Liver (tissue), 9 donors: Measurements from ENCODE around the gene PEAK1. TPM values are rescaled to one million over a fixed set of nuclear protein-coding genes. Genes with fewer than 3 reads are reported as not detected.

Experiments
- DNase-seq: peaks from one replicate; pipeline ENCODE4 v3.0.0-alpha.2; 2017; ENCODE audit warnings: low spot score
- H3K27ac ChIP-seq, 2 donors: one replicate each; pipeline ENCODE4 v1.7.0; 2013; ENCODE audit warnings: inconsistent platforms in 2 of 2, low read length in 2 of 2, control low read depth in 1 of 2, low read depth in 1 of 2, mild to moderate bottlenecking in 1 of 2
- H3K27me3 ChIP-seq, 4 donors: one replicate each; pipeline versions ENCODE4 v1.6.1 to v1.7.0; 2013; ENCODE audit warnings: low read length in 3 of 4, inconsistent platforms in 1 of 4, mild to moderate bottlenecking in 1 of 4, moderate library complexity in 1 of 4; ENCODE audit not compliant: control insufficient read depth in 4 of 4, insufficient read depth in 4 of 4
- H3K36me3 ChIP-seq, 4 donors: one replicate each; pipeline versions ENCODE4 v1.6.1 to v1.7.0; 2013; ENCODE audit warnings: low read length in 3 of 4, mild to moderate bottlenecking in 3 of 4, low read depth in 1 of 4, moderate library complexity in 1 of 4; ENCODE audit not compliant: control insufficient read depth in 4 of 4, insufficient read depth in 3 of 4
- H3K4me1 ChIP-seq, 4 donors: one replicate each; pipeline versions ENCODE4 v1.6.1 to v1.7.0; 2013; ENCODE audit warnings: low read length in 3 of 4, mild to moderate bottlenecking in 3 of 4, moderate library complexity in 1 of 4; ENCODE audit not compliant: control insufficient read depth in 4 of 4, insufficient read depth in 4 of 4
- H3K4me3 ChIP-seq, 3 donors: one replicate each; pipeline versions ENCODE4 v1.6.1 to v1.7.0; 2013; ENCODE audit warnings: low read length in 3 of 3, control low read depth in 1 of 3, low read depth in 1 of 3, mild to moderate bottlenecking in 1 of 3
- H3K9ac ChIP-seq, 2 donors: one replicate each; pipeline ENCODE4 v1.7.0; 2013; ENCODE audit warnings: low read length in 2 of 2, mild to moderate bottlenecking in 2 of 2, moderate library complexity in 2 of 2, control low read depth in 1 of 2, low read depth in 1 of 2
- H3K9me3 ChIP-seq, 4 donors: one replicate each; pipeline versions ENCODE4 v1.6.1 to v1.7.0; 2013; ENCODE audit warnings: low read length in 3 of 4; ENCODE audit not compliant: control insufficient read depth in 4 of 4
- ATF3 ChIP-seq: IDR thresholded peaks from 2 replicates; pipeline ENCODE4 v1.6.1; 2016; ENCODE audit warnings: antibody characterized with exemption
- CTCF ChIP-seq: fragments of 150-350 bp; IDR thresholded peaks from 2 replicates; pipeline ENCODE4 v1.5.1; 2017; ENCODE audit warnings: improper control_type of control experiment, low read depth, low read length; ENCODE audit not compliant: missing input control
- EGR1 ChIP-seq, 2 donors: IDR thresholded peaks; 2 replicates each; pipeline ENCODE4 v1.6.1; 2016 to 2018; ENCODE audit warnings: antibody characterized with exemption in 2 of 2, low read depth in 2 of 2
- FOXA1 ChIP-seq: IDR thresholded peaks from 2 replicates; pipeline ENCODE4 v1.6.1; 2016; ENCODE audit warnings: antibody characterized with exemption
- FOXA2 ChIP-seq: IDR thresholded peaks from 2 replicates; pipeline ENCODE4 v1.6.1; 2016; ENCODE audit warnings: antibody characterized with exemption
- GABPA ChIP-seq, 2 donors: IDR thresholded peaks in 1 of 2; conservative IDR thresholded peaks in 1 of 2; 2 replicates each; pipeline ENCODE4 v1.6.1; 2016; ENCODE audit warnings: antibody characterized with exemption in 2 of 2, mild to moderate bottlenecking in 1 of 2, moderate library complexity in 1 of 2
- HNF4A ChIP-seq, 2 donors: conservative IDR thresholded peaks; 2 replicates each; pipeline ENCODE4 v1.6.1; 2016; ENCODE audit warnings: antibody characterized with exemption in 2 of 2, mild to moderate bottlenecking in 2 of 2
- HNF4G ChIP-seq: IDR thresholded peaks from 2 replicates; pipeline ENCODE4 v1.6.1; 2016; ENCODE audit warnings: antibody characterized with exemption
- JUND ChIP-seq, 2 donors: IDR thresholded peaks; 2 replicates each; pipeline ENCODE4 v1.6.1; 2016; ENCODE audit warnings: antibody characterized with exemption in 2 of 2
- MAX ChIP-seq: IDR thresholded peaks from 2 replicates; pipeline ENCODE4 v1.6.1; 2016; ENCODE audit warnings: antibody characterized with exemption
- NR2F2 ChIP-seq: IDR thresholded peaks from 2 replicates; pipeline ENCODE4 v1.6.1; 2016; ENCODE audit warnings: antibody characterized with exemption
- RAD21 ChIP-seq, 2 donors: IDR thresholded peaks; 2 replicates each; pipeline ENCODE4 v1.6.1; 2016; ENCODE audit warnings: antibody characterized with exemption in 2 of 2, mild to moderate bottlenecking in 2 of 2
- RXRA ChIP-seq, 2 donors: IDR thresholded peaks; 2 replicates each; pipeline ENCODE4 v1.6.1; 2017 to 2018; ENCODE audit warnings: antibody characterized with exemption in 2 of 2, mild to moderate bottlenecking in 1 of 2
- SP1 ChIP-seq: IDR thresholded peaks from 2 replicates; pipeline ENCODE4 v1.6.1; 2018; ENCODE audit warnings: antibody characterized with exemption, mild to moderate bottlenecking
- TAF1 ChIP-seq: conservative IDR thresholded peaks from 2 replicates; pipeline ENCODE4 v1.6.1; 2016; ENCODE audit warnings: antibody characterized with exemption, mild to moderate bottlenecking
- YY1 ChIP-seq: IDR thresholded peaks from 2 replicates; pipeline ENCODE4 v1.6.1; 2016; ENCODE audit warnings: antibody characterized with exemption, mild to moderate bottlenecking
- ZBTB33 ChIP-seq: IDR thresholded peaks from 2 replicates; pipeline ENCODE4 v1.6.1; 2016; ENCODE audit warnings: antibody characterized with exemption
- WGBS: extraction: QIAGEN DNeasy Blood & Tissue Kit; methylation state at CpG from one replicate; pipeline ENCODE4 v1.1.7; 2013; 5-methylcytosine and 5-hydroxymethylcytosine counted together
- polyA plus RNA-seq, 2 donors: library from polyadenylated mRNA; stranded (reverse) in 1 of 2; unstranded in 1 of 2; fragments of 200-250 nt in 1 of 2; fragments of >200 nt in 1 of 2; fragmentation: Nextera tagmentation in 1 of 2; extraction: Ambion mirVana in 1 of 2; gene quantifications; one replicate each; pipeline versions ENCODE4 v1.2.1 to v1.2.3, GENCODE V29; 2013 to 2015
- total RNA-seq, 2 donors: library from RNA; depleted of rRNA; stranded (reverse); fragments of >200 nt; gene quantifications; one replicate each; pipeline ENCODE4 v1.2.3, GENCODE V29; 2014
- donor health status: healthy.
- donor health status: healthy.
- donor health status: healthy.
- donor health status: healthy.
- donor health status: healthy.

PEAK1 gene
- total and polyA plus RNA-seq, 4 donors, result 1.8 to 14.9 (median 5.8) TPM

GRCh38 chr15:77076323-77076915 is 343.5 kb downstream of the PEAK1 start:
- TF ChIP-seq ATF3 (no peak), RXRA (IDR thresholded peaks at IDR 0.05) (no peak), EGR1 (IDR thresholded peaks at IDR 0.05; ENCODE audit: low read depth in 2 of 2) (no peak), JUND (IDR thresholded peaks at IDR 0.05) (no peak), NR2F2 (no peak), HNF4A (conservative IDR thresholded peaks at IDR 0.05) (no peak), CTCF (no peak), RAD21 (IDR thresholded peaks at IDR 0.05) (no peak), HNF4G (no peak)
- no peak for DNase-seq
- Histone ChIP-seq H3K4me3 (no peak overlapping the region), H3K9ac (no peak overlapping the region), H3K9me3 (no peaks in the 10 kb centered on the region), H3K36me3 (no peaks in the 10 kb centered on the region), H3K27ac (no peak overlapping the region), H3K4me1 (no peaks in the 10 kb centered on the region), H3K27me3 (no peaks in the 10 kb centered on the region)
- WGBS, result 85% methylated on average over 4 of the region's 4 CpGs

- H3K27me3 ChIP-seq, result no peaks in the 10 kb centered on the region
- no peak overlapping the region for H3K4me3 ChIP-seq
- 80% methylated on average over 9 of the region's 9 CpGs for WGBS
- H3K36me3 ChIP-seq, result no peaks in the 10 kb centered on the region
- no peak overlapping the region for H3K9ac ChIP-seq
- H3K9me3 ChIP-seq, result no peaks in the 10 kb centered on the region
- no peak for DNase-seq
- peaks cover 0 to 3% (median 1%) of the 10 kb centered on the region in 4 donors for H3K4me1 ChIP-seq
- TF ChIP-seq RAD21 (IDR thresholded peaks at IDR 0.05) (no peak), NR2F2 (no peak), MAX (no peak), CTCF (no peak), SP1 (no peak), ZBTB33 (no peak), FOXA2 (no peak), YY1 (no peak), EGR1 (IDR thresholded peaks at IDR 0.05; ENCODE audit: low read depth in 2 of 2) (no peak), JUND (IDR thresholded peaks at IDR 0.05) (no peak), FOXA1 (no peak), HNF4G (no peak), GABPA (IDR thresholded peaks at IDR 0.05 in 1 of 2, conservative IDR thresholded peaks at IDR 0.05 in 1 of 2) (no peak), TAF1 (no peak)
- H3K27ac ChIP-seq, result no peak overlapping the region
Measured at GRCh38 chr15:77075528-77075927, 344.4 kb downstream of the PEAK1 start.
